ENCODE data around the gene STAT2.

Gene STAT2

GRCh38 chr12:56315622-56316473 is 44.1 kb downstream of the STAT2 start, which contains the start of gene CNPY2:
Gene CNPY2 (minus strand): TSS chr12:56315988. CDS start chr12:56315217, 771 bp downstream.
- H3K9ac ChIP-seq (ENCODE audit: low read depth, low read length): peak within 1 kb of the TSS; percentile 99
- no peaks in the 10 kb centered on the region for H3K27me3 ChIP-seq (ENCODE audit: control insufficient read depth, insufficient read depth, low read length)
- peaks cover 14% of the 10 kb centered on the region for H3K36me3 ChIP-seq (ENCODE audit: control insufficient read depth, insufficient read depth, low read length)
- peak within 1 kb of the TSS; percentile 100 for H3K4me3 ChIP-seq (ENCODE audit: low read depth, low read length)
- H3K9me3 ChIP-seq (ENCODE audit: control insufficient read depth, insufficient read depth, low read length): no peaks in the 10 kb centered on the region
- peaks cover 3% of the 10 kb centered on the region for H3K4me1 ChIP-seq (ENCODE audit: control insufficient read depth, insufficient read depth, low read length)

- H3K27me3 ChIP-seq (ENCODE audit: control insufficient read depth, insufficient read depth, low read length): no peaks in the 10 kb centered on the region
- H3K36me3 ChIP-seq (ENCODE audit: control insufficient read depth, insufficient read depth, low read length): peaks cover 20% of the 10 kb centered on the region
- H3K9me3 ChIP-seq (ENCODE audit: control insufficient read depth, insufficient read depth, low read length): no peaks in the 10 kb centered on the region
- H3K4me1 ChIP-seq (ENCODE audit: control insufficient read depth, insufficient read depth, low read length): peaks cover 3% of the 10 kb centered on the region
- peak overlapping the region; percentile 99 for H3K9ac ChIP-seq (ENCODE audit: low read depth, low read length)
- peak overlapping the region; percentile 100 for H3K4me3 ChIP-seq (ENCODE audit: low read depth, low read length)
These were observed 44.7 kb downstream of the STAT2 start for GRCh38 chr12:56315249-56315621.

DNA sequence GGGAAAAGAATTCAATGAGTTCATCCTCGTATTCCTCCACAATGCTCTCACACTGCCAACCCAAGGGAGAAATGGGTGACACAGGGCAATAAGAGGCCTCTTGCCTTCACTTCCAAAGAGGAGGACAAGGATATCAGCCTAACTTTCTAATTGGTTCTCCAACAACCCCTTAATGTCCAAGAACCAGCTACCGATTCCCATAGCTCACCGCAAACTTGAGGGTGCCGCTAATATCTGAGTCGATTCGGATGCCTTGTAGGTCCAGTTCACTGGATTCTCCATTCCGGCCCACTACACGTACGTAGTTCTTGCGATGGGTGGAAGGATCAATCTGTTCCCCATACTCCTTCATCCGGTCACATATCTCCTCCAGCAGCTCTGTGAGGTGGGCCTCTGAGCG is 48.9 kb downstream of the STAT2 start:
- Histone ChIP-seq H3K9me3 (ENCODE audit: control insufficient read depth, insufficient read depth, low read length) (no peaks in the 10 kb centered on the region), H3K4me3 (ENCODE audit: low read depth, low read length) (no peak overlapping the region), H3K9ac (ENCODE audit: low read depth, low read length) (no peak overlapping the region), H3K4me1 (ENCODE audit: control insufficient read depth, insufficient read depth, low read length) (peaks cover 3% of the 10 kb centered on the region), H3K36me3 (ENCODE audit: control insufficient read depth, insufficient read depth, low read length) (peaks cover 30% of the 10 kb centered on the region), H3K27me3 (ENCODE audit: control insufficient read depth, insufficient read depth, low read length) (no peaks in the 10 kb centered on the region)

GRCh38 chr12:56308714-56309113 is 51.2 kb downstream of the STAT2 start:
- H3K36me3 ChIP-seq (ENCODE audit: control insufficient read depth, insufficient read depth, low read length): peaks cover 35% of the 10 kb centered on the region

DNA sequence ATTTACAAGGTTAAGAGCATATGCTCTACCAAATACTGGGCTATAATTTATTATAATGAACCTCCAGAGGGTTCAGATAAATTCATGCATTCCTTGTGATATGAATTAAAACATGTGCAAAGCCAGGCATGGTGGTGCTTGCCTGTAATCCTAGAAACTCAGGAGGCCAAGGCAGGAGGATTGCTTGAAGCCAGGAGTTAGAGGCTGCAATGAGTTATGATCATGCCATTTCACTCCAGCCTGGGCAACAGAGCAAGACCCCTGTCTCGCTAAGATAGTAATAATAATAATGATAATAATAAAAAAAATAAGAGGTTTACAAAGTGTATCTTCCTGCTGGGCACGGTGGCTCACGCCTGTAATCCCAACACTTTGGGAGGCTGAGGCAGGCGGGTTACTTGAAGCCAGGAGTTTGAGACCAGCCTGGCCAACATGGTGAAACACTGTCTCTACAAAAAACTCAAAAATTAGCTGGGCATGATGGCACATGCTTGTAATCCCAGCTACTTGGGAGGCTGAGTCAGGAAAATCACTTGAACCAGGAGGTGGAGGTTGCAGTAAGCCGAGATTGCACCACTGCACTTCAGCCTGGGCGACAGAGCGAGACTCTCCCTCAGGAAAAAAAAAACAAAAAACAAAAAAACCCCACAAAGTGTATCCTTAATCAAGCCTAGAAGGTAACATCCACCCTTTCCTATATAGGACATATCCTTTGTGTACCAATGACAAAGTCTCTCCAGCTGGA is 52.5 kb downstream of the STAT2 start:
- H3K27me3 ChIP-seq (ENCODE audit: control insufficient read depth, insufficient read depth, low read length): no peaks in the 10 kb centered on the region

More at GRCh38 chr12:56308714-56309113, 51.2 kb downstream of the STAT2 start:
- Histone ChIP-seq H3K27me3 (ENCODE audit: control insufficient read depth, insufficient read depth, low read length) (no peaks in the 10 kb centered on the region), H3K9ac (ENCODE audit: low read depth, low read length) (no peak overlapping the region), H3K4me1 (ENCODE audit: control insufficient read depth, insufficient read depth, low read length) (no peaks in the 10 kb centered on the region), H3K4me3 (ENCODE audit: low read depth, low read length) (no peak overlapping the region), H3K9me3 (ENCODE audit: control insufficient read depth, insufficient read depth, low read length) (no peaks in the 10 kb centered on the region)

GRCh38 chr12:56304872-56305590 is 54.9 kb downstream of the STAT2 start:
- no peak overlapping the region for H3K4me3 ChIP-seq (ENCODE audit: low read depth, low read length)
- H3K9ac ChIP-seq (ENCODE audit: low read depth, low read length): no peak overlapping the region
- peaks cover 22% of the 10 kb centered on the region for H3K36me3 ChIP-seq (ENCODE audit: control insufficient read depth, insufficient read depth, low read length)
- H3K27me3 ChIP-seq (ENCODE audit: control insufficient read depth, insufficient read depth, low read length): no peaks in the 10 kb centered on the region
- no peaks in the 10 kb centered on the region for H3K9me3 ChIP-seq (ENCODE audit: control insufficient read depth, insufficient read depth, low read length)
- H3K4me1 ChIP-seq (ENCODE audit: control insufficient read depth, insufficient read depth, low read length): peaks cover 6% of the 10 kb centered on the region

More for the DNA sequence above, 52.5 kb downstream of the STAT2 start:
- Histone ChIP-seq H3K36me3 (ENCODE audit: control insufficient read depth, insufficient read depth, low read length) (peaks cover 35% of the 10 kb centered on the region), H3K9ac (ENCODE audit: low read depth, low read length) (no peak overlapping the region), H3K4me3 (ENCODE audit: low read depth, low read length) (no peak overlapping the region), H3K4me1 (ENCODE audit: control insufficient read depth, insufficient read depth, low read length) (no peaks in the 10 kb centered on the region), H3K9me3 (ENCODE audit: control insufficient read depth, insufficient read depth, low read length) (no peaks in the 10 kb centered on the region)

- no peak overlapping the region for H3K9ac ChIP-seq (ENCODE audit: low read depth, low read length)
- H3K36me3 ChIP-seq (ENCODE audit: control insufficient read depth, insufficient read depth, low read length): peaks cover 26% of the 10 kb centered on the region
- no peaks in the 10 kb centered on the region for H3K9me3 ChIP-seq (ENCODE audit: control insufficient read depth, insufficient read depth, low read length)
These were observed 55.6 kb downstream of the STAT2 start for GRCh38 chr12:56304276-56304675.

DNA sequence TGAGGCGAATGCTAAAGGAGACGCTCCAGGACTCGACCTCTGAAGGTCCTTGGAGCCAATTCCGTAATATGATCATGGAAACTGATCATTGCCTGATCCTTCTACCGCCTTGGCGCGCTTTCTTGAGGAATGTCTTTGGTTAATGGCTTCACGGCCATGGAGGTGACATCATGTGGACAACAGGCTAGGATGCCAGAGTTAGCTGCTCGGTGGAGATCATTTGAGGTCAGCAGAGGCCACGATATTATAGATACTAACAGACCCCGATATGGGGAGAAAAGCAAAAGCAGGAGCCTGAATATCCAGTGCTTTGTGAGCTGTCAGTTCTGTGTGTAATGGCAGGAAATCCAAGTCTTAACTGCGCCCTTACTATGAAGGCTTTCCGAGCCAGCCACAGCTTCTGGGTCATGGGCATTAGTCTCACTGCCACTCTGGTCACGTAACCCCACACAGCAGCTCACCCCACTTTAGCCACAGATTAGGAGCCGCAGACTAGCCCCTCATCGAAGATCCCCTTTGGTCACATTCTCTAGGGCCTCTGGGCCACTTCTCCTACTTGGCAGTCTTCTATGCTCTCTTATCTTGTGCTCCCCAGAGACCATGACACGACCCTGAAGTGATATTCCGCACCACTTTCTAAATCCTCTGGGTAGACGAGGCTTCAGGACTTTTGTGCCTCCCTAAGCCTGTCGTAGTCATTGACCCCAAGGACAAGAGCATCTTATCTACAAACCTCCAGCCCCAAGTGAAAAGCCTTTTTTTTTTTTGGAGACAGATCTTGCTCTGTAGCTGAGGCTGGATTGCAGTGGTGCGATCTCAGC is 59.1 kb downstream of the STAT2 start:
- Histone ChIP-seq H3K9me3 (ENCODE audit: control insufficient read depth, insufficient read depth, low read length) (no peaks in the 10 kb centered on the region), H3K27me3 (ENCODE audit: control insufficient read depth, insufficient read depth, low read length) (no peaks in the 10 kb centered on the region), H3K4me3 (ENCODE audit: low read depth, low read length) (peak overlapping the region; percentile 78), H3K4me1 (ENCODE audit: control insufficient read depth, insufficient read depth, low read length) (peaks cover 6% of the 10 kb centered on the region), H3K9ac (ENCODE audit: low read depth, low read length) (peak overlapping the region; percentile 88), H3K36me3 (ENCODE audit: control insufficient read depth, insufficient read depth, low read length) (peaks cover 15% of the 10 kb centered on the region)

More at GRCh38 chr12:56304276-56304675, 55.6 kb downstream of the STAT2 start:
- Histone ChIP-seq H3K4me1 (ENCODE audit: control insufficient read depth, insufficient read depth, low read length) (peaks cover 6% of the 10 kb centered on the region), H3K4me3 (ENCODE audit: low read depth, low read length) (no peak overlapping the region), H3K27me3 (ENCODE audit: control insufficient read depth, insufficient read depth, low read length) (no peaks in the 10 kb centered on the region)

GRCh38 chr12:56299853-56300643 is 59.9 kb downstream of the STAT2 start, which contains the start of gene CS:
Gene CS (minus strand): TSS chr12:56300330. CDS start chr12:56300201, 129 bp downstream.
- no peaks in the 10 kb centered on the region for H3K27me3 ChIP-seq (ENCODE audit: control insufficient read depth, insufficient read depth, low read length)
- H3K9ac ChIP-seq (ENCODE audit: low read depth, low read length): peak within 1 kb of the TSS; percentile 88
- peaks cover 8% of the 10 kb centered on the region for H3K36me3 ChIP-seq (ENCODE audit: control insufficient read depth, insufficient read depth, low read length)
- peaks cover 6% of the 10 kb centered on the region for H3K4me1 ChIP-seq (ENCODE audit: control insufficient read depth, insufficient read depth, low read length)
- no peaks in the 10 kb centered on the region for H3K9me3 ChIP-seq (ENCODE audit: control insufficient read depth, insufficient read depth, low read length)
- H3K4me3 ChIP-seq (ENCODE audit: low read depth, low read length): peak within 1 kb of the TSS; percentile 90

GRCh38 chr12:56299308-56299852 is 60.5 kb downstream of the STAT2 start:
- Histone ChIP-seq H3K4me1 (ENCODE audit: control insufficient read depth, insufficient read depth, low read length) (peaks cover 6% of the 10 kb centered on the region), H3K4me3 (ENCODE audit: low read depth, low read length) (peak overlapping the region; percentile 90), H3K36me3 (ENCODE audit: control insufficient read depth, insufficient read depth, low read length) (peaks cover 6% of the 10 kb centered on the region), H3K9ac (ENCODE audit: low read depth, low read length) (peak overlapping the region; percentile 81), H3K27me3 (ENCODE audit: control insufficient read depth, insufficient read depth, low read length) (no peaks in the 10 kb centered on the region), H3K9me3 (ENCODE audit: control insufficient read depth, insufficient read depth, low read length) (no peaks in the 10 kb centered on the region)

All from iPS-15b (cell line).